ENCODE data around the gene TTC36. TPM values are rescaled to one million over a fixed set of nuclear protein-coding genes. Genes with fewer than 3 reads are reported as not detected.
"Not testable (repeated sequence)": the region's sequence is repeated elsewhere in the genome, so short reads cannot be mapped to it uniquely, and the experiment has no call there.

The TTC36 gene
- total RNA-seq (2013; cell fraction: nucleolus; rRNA removed), result 0.71 TPM in 1 of 2 replicates, not detected in the other
- 0.49 TPM in 1 of 2 replicates, not detected in the other for total RNA-seq (2014; rRNA removed)
- total RNA-seq (2014; rRNA removed; fragmentation: Illumina TruSeq; extraction: Trizol), result not detected in 2 replicates
- total RNA-seq (2021), result 0.27 TPM in 1 of 2 replicates, not detected in the other
- not detected for polyA plus RNA-seq (2011; ENCODE audit: low read depth)
- not detected in 2 replicates for polyA plus RNA-seq (2011; rRNA removed)
- not detected in 2 replicates for polyA plus RNA-seq (2011; cell fraction: cytosol; rRNA removed)
- polyA plus RNA-seq (2011; cell fraction: nucleus; rRNA removed), result not detected in 2 replicates
- 0.15 TPM in 1 of 2 replicates, not detected in the other for polyA plus RNA-seq (2012)
- polyA plus RNA-seq (2014; fragmentation: Illumina TruSeq; extraction: Trizol), result not detected in 2 replicates
- polyA plus RNA-seq (2014; fragmentation: Nextera tagmentation; extraction: Ambion mirVana), result not detected
- polyA plus RNA-seq (2014; rRNA removed), result 0.22 and 0.28 TPM in 2 replicates
- under 1 TPM; 0.59 to 0.78 TPM for polyA plus RNA-seq (2016; fragmentation: Nextera tagmentation; extraction: Ambion mirVana)
- not detected in 2 replicates for polyA minus RNA-seq (2011; rRNA and poly(A)+ RNA removed)
- not detected in 2 replicates for polyA minus RNA-seq (2011; cell fraction: cytosol; rRNA and poly(A)+ RNA removed)
- polyA minus RNA-seq (2011; cell fraction: nucleus; rRNA and poly(A)+ RNA removed), result 0.67 TPM in 1 of 2 replicates, not detected in the other
- percentile 51 among the genes with signal in this experiment for Bru-seq, nascent RNA
- BruChase-seq, experiment 1, labeled RNA remaining after a 6-hour chase, result percentile 39 among the genes with signal in this experiment
- BruChase-seq, experiment 2, labeled RNA remaining after a 2-hour chase, result percentile 32 among the genes with signal in this experiment
- long read RNA-seq, experiment 1, result 0 reads
- long read RNA-seq, experiment 2, result 0 reads

- SMC1A ChIA-PET (ENCODE audit: uncharacterized antibody, unreplicated experiment), result interaction anchor here (1.4 kb wide), 1 partner anchor 18 kb away, joined by 7 read pairs; no protein-coding TSS in a partner anchor
- H3K9ac ChIP-seq (ENCODE audit: control insufficient read depth, insufficient read depth, low read length), result no peak within 1 kb of the TSS
- H3K79me2 ChIP-seq (ENCODE audit: control insufficient read depth, insufficient read depth, low read length), result no peaks in the 10 kb centered on the region
- no peaks in the 10 kb centered on the region for H3K27me3 ChIP-seq (replicated peaks in 1 of 2; ENCODE audit: control insufficient read depth in 2 of 2, insufficient read depth in 2 of 2, low read length in 1 of 2)
- no peak within 1 kb of the TSS for H3K4me2 ChIP-seq (ENCODE audit: control insufficient read depth, insufficient read depth)
- POLR2A ChIA-PET, result no interaction called here
- no peak for DNase-seq (ENCODE audit: low read depth, low spot score)
- no peak within 1 kb of the TSS for H3K27ac ChIP-seq (ENCODE audit: control insufficient read depth, insufficient read depth)
- H4K20me1 ChIP-seq (ENCODE audit: control insufficient read depth, insufficient read depth), result no peaks in the 10 kb centered on the region; the same call in 1 of the 2 replicates
- 74% methylated on average over 3 of the region's 3 CpGs for WGBS (ENCODE audit: insufficient coverage, insufficient replicate concordance, low lambda C conversion rate, missing lambda C conversion rate)
- no peak for FAIRE-seq
- H3K4me1 ChIP-seq (ENCODE audit: control insufficient read depth, insufficient read depth, low read length), result 0 out of 2 replicates have a peak, but pooled peaks cover 3% of the 10 kb centered on the region
- intact Hi-C loops (cut with micrococcal nuclease; ENCODE audit: unreplicated experiment) (no loop called here), in situ Hi-C loops (cut with MboI) (no loop called here)
- RAD21 ChIA-PET (ENCODE audit: unreplicated experiment), result no interaction called here
- peaks cover 11 to 15% of the 10 kb centered on the region in 2 experiments for H3K36me3 ChIP-seq (ENCODE audit: control insufficient read depth in 2 of 2, insufficient read depth in 2 of 2, low read length in 1 of 2)
- TF ChIP-seq ZBTB11 (CRISPR knock-in tag; IDR thresholded peaks at IDR 0.05), result no peak
- TF ChIP-seq SREBF1 (IDR thresholded peaks at IDR 0.05; ENCODE audit: low read length), result no peak
- no peak for TF ChIP-seq PAX5 (IDR thresholded peaks at IDR 0.05; ENCODE audit: borderline replicate concordance, low read depth, low read length)
- CTCF ChIA-PET, result interaction anchor here (0.6 to 1.4 kb wide), 3 partner anchors 12 to 42 kb away, joined by 3 read pairs; no protein-coding TSS in a partner anchor
- H3K4me3 ChIP-seq, result no peak within 1 kb of the TSS
- no TSS peak for BruUV-seq (replicated peaks)
- no peaks in the 10 kb centered on the region for H3K9me3 ChIP-seq (replicated peaks; ENCODE audit: control insufficient read depth, insufficient read depth, low read length)
- no peak within 1 kb of the TSS for H2AFZ ChIP-seq (ENCODE audit: control insufficient read depth, low read depth, low read length)
- ATAC-seq, result no peak
Measured at GRCh38 chr11:118527109-118527508, at the start of gene TTC36. Gene TTC36 (plus strand): TSS chr11:118527474. CDS start chr11:118527495, 21 bp downstream.

GRCh38 chr11:118481238-118481637 lies 46.0 kb upstream of the TTC36 start:
- intact Hi-C loops (cut with micrococcal nuclease; ENCODE audit: unreplicated experiment); FAIRE-seq; H3K9ac ChIP-seq (ENCODE audit: control insufficient read depth, insufficient read depth, low read length); H3K27me3 ChIP-seq (replicated peaks in 1 of 2; ENCODE audit: control insufficient read depth in 2 of 2, insufficient read depth in 2 of 2, low read length in 1 of 2); ATAC-seq; BruUV-seq (replicated peaks); RAD21 ChIA-PET (ENCODE audit: unreplicated experiment); H3K27ac ChIP-seq (ENCODE audit: control insufficient read depth, insufficient read depth); DNase-seq (ENCODE audit: low read depth, low spot score); H3K4me2 ChIP-seq (ENCODE audit: control insufficient read depth, insufficient read depth); H3K79me2 ChIP-seq (ENCODE audit: control insufficient read depth, insufficient read depth, low read length); H3K4me3 ChIP-seq; H4K20me1 ChIP-seq (ENCODE audit: control insufficient read depth, insufficient read depth); H2AFZ ChIP-seq (ENCODE audit: control insufficient read depth, low read depth, low read length); H3K9me3 ChIP-seq (replicated peaks; ENCODE audit: control insufficient read depth, insufficient read depth, low read length); H3K4me1 ChIP-seq (ENCODE audit: control insufficient read depth, insufficient read depth, low read length): not testable (repeated sequence)
- 100% methylated on average over 1 of the region's 1 CpG for WGBS (ENCODE audit: insufficient coverage, insufficient replicate concordance, low lambda C conversion rate, missing lambda C conversion rate)
- in situ Hi-C loops (cut with MboI), result loop anchor here (5.0 to 25.0 kb wide), 2 partner anchors 94 to 284 kb away; no protein-coding TSS in a partner anchor
- CTCF ChIA-PET, result interaction anchor here (1.1 to 1.3 kb wide), 4 partner anchors 12 to 186 kb away, joined by 3 to 5 read pairs (median 3); no protein-coding TSS in a partner anchor
- H3K36me3 ChIP-seq (ENCODE audit: control insufficient read depth in 2 of 2, insufficient read depth in 2 of 2, low read length in 1 of 2), result peaks cover 8 to 30% of the 10 kb centered on the region in 2 experiments
- SMC1A ChIA-PET (ENCODE audit: uncharacterized antibody, unreplicated experiment), result interaction anchor here (0.6 to 1.6 kb wide), 5 partner anchors 9 to 96 kb away, joined by 3 to 4 read pairs (median 3); no protein-coding TSS in a partner anchor
- POLR2A ChIA-PET, result interaction anchor here (1.1 to 1.5 kb wide), 2 partner anchors 45 to 50 kb away, joined by 3 to 4 read pairs; partner anchors contain the start of gene KMT2A

Data from GM12878 (cell line).